SW480 (cell line): Measurements from ENCODE around the gene MPDU1.

ENCODE experiments used
- DNase-seq: peaks from one replicate; pipeline ENCODE4 v3.0.0-alpha.2; 2016; ENCODE audit warnings: low spot score

Gene MPDU1

DNA sequence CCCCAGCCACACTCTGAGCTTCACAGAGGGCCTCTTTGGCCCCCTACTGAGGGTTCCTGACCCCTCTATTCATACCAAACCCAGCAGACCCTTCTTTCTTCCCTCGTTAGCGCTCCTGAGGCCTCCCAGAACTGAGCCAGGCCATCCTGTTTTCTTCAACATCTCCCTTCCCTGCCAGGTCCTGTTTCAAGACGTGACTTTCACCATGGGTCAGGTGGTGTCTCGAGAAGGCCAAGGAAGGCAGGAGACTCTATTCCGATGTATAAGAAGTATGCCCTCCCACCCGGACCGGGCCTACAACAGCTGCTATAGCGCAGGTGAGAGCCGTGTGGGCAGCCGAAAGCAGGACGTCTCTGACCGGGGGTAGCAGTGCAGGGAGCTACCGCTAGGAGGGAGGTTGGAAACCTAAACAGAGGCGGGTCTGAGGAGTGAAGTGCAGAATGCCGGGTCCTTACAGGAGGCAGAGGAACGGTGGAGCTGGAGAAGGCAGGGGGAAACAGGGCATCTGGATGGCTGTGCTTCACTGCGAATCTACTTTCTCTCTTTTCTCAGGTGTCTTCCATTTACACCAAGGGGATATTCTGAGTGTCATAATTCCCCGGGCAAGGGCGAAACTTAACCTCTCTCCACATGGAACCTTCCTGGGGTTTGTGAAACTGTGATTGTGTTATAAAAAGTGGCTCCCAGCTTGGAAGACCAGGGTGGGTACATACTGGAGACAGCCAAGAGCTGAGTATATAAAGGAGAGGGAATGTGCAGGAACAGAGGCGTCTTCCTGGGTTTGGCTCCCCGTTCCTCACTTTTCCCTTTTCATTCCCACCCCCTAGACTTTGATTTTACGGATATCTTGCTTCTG, 23.3 kb upstream of the MPDU1 start:
- no peak for DNase-seq

DNA sequence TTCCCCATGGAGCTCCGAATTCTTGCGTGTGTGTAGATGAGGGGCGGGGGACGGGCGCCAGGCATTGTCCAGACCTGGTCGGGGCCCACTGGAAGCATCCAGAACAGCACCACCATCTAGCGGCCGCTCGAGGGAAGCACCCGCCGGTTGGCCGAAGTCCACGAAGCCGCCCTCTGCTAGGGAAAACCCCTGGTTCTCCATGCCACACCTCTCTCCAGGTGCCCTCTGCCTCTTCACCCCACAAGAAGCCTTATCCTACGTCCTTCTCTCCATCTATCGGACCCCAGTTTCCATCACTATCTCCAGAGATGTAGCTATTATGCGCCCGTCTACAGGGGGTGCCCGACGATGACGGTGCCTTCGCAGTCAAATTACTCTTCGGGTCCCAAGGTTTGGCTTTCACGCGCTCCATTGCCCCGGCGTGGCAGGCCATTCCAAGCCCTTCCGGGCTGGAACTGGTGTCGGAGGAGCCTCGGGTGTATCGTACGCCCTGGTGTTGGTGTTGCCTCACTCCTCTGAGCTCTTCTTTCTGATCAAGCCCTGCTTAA, 22.6 kb upstream of the MPDU1 start:
- DNase-seq: peak; percentile 92

DNA sequence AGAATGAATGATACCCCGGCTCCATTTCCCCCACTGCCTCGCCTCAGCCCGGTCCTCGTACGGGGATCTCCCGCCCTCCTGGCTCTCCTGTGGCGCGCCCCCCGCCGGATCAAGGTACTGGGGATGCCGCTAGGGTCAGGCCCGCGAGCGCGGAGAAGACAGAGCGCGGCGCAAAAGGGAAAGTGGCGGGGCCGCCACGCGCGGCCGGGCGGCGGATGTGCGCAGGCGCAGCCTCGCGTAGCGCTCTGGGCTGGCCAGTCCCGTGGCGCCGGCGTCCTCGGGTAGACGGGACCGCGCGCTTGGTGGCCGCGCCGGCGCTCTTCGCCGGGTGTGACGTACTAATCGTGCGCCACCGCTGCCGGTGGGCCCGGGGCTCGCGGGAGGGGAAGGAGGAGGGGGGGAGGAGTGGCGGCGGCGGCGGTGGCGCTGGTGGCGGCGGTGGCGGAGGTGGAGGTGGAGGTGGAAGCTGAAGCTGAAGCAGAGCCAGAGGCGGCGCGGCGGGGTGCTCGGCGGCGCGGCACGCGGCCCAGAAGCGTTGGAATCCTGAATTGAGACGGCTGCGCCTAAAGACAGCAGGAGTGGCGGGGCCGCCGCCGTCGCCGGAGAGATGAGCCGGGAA, 22.0 kb upstream of the MPDU1 start, which contains the start of gene SENP3:
Gene SENP3, plus strand, starts transcription at position 331 of the 619 bp plus-strand sequence. CDS start 1,158 bp downstream, outside the sequence.
- DNase-seq: peak; percentile 88

DNA sequence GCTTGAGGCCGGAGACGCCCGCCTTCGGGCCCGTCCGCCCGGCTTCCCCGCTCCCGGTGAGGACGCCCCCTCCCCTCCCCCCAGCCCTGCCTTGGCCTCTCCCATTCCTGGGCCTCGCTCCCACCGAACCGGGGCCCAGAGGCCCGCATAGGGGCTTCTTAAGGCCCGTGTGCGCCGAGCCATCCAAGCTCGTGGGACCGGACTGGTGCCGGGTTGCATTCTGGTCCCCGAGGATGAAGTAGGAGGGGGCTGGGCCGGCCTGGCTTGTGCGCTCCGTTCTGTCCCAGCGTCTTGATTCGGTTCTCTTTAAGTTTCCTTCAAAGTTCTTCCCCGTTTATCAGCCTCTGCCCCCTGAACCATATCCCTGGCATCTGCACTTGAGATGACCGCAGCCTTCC, 21.4 kb upstream of the MPDU1 start:
- no peak for DNase-seq

DNA sequence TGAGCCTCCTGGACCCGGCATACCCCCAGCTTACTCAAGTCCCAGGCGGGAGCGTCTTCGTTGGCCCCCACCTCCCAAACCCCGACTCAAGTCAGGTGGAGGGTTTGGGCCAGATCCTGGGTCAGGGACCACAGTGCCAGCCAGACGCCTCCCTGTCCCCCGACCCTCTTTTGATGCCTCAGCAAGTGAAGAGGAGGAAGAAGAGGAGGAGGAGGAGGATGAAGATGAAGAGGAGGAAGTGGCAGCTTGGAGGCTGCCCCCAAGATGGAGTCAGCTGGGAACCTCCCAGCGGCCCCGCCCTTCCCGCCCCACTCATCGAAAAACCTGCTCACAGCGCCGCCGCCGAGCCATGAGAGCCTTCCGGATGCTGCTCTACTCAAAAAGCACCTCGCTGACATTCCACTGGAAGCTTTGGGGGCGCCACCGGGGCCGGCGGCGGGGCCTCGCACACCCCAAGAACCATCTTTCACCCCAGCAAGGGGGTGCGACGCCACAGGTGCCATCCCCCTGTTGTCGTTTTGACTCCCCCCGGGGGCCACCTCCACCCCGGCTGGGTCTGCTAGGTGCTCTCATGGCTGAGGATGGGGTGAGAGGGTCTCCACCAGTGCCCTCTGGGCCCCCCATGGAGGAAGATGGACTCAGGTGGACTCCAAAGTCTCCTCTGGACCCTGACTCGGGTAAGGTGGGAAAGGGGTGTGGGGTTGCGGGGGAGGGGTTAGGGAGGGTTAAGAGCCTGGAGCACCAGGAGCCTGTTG, 20.4 kb upstream of the MPDU1 start:
- no peak for DNase-seq

DNA sequence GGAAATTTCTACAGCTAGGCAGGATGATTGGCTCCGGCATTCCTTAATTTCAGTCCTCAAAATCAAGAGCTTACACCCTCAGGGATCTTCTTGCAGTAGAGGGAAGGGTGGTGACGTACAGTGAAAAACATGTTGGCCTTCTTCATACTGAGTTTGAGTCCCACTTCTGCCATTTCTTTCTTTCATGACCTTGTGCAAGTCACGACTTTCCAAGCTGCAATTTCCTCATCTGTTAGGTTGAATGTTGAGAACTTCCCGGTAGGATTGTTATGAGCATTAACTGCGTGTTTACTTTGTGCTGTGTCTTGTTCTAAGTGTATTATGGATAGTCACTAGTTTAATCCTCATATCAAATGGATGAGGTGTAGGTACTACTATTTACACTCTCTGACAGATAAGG, 14.1 kb upstream of the MPDU1 start:
- no peak for DNase-seq

DNA sequence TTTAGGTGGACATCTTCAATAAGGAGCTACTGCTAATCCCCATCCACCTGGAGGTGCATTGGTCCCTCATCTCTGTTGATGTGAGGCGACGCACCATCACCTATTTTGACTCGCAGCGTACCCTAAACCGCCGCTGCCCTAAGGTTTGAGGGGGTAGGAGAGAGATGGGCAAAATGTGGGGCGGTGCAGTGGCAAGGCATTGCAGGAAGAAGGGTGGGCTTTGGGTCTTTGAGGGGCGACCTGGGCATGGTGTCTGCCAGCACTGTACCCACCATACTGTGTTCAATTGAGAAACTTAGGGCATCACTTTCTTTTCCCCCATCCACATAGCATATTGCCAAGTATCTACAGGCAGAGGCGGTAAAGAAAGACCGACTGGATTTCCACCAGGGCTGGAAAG, 13.3 kb upstream of the MPDU1 start:
- DNase-seq: no peak

DNA sequence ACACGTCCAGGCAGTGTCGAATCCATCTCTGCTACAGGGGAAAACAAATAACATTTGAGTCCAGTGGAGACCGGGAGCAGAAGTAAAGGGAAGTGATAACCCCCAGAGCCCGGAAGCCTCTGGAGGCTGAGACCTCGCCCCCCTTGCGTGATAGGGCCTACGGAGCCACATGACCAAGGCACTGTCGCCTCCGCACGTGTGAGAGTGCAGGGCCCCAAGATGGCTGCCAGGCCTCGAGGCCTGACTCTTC, 11.4 kb upstream of the MPDU1 start:
- DNase-seq: no peak

DNA sequence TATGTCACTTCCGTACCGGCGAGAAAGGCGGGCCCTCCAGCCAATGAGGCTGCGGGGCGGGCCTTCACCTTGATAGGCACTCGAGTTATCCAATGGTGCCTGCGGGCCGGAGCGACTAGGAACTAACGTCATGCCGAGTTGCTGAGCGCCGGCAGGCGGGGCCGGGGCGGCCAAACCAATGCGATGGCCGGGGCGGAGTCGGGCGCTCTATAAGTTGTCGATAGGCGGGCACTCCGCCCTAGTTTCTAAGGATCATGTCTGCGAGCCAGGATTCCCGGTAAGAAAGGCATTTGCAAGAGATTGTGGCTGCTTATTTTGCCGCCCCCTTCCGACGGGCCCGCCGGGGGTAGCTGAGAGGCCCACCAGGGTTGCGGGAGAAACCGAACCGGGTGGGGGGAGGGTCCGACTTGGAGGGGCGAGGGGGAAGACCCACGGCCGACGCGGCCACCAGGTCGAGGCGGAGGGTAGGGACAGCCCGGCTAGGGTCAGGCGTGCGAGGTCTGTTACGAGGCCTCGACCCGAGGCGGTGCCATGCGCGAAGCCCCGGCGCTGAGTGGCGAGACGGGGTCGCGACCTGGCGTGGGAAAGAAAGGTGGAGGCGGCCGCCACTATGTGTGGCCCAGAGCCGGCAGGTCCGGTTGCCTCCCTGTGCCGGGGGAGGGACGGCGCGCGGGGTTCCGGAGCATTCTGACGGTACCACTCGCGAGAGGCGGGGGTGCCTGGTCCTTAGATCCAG, 10.9 kb upstream of the MPDU1 start:
- peak; percentile 99 for DNase-seq

DNA sequence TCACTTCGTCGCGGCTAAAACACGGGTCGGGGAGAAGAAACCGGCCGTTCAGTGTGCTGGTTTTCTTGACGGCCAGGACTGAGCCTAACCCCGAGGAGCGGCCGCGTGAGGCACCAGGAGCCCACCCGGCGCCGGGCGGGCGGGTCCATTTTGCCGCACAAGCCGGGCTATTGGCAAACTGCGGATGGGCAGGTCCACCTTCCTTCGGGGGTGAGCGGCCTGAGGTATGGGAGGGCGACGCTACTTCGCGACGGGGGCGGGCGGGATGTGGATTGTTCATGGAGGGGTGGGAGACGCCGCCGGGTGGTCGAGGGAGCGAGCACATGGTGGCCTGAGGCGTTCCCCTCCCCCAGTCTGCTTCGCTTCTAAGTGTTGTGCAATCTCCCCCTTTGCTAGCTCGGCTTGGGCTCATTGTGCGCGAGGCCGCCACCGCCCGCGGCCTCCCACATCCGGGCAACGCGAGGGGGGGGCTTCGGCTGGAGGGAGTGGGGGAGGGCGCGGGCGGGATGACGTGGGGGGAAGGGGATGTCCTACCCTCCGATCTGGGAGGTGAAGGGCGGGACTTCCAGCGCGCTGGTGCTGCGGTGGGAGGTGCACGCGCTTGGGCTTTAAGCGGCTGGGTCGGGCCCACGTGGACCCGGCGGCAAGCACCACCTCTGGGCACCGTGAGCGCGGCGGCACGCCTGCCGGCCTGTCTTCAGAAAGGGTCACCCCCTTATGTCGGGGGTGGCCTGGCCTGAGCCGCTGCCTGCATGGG, 10.2 kb upstream of the MPDU1 start:
- peak; percentile 78 for DNase-seq

DNA sequence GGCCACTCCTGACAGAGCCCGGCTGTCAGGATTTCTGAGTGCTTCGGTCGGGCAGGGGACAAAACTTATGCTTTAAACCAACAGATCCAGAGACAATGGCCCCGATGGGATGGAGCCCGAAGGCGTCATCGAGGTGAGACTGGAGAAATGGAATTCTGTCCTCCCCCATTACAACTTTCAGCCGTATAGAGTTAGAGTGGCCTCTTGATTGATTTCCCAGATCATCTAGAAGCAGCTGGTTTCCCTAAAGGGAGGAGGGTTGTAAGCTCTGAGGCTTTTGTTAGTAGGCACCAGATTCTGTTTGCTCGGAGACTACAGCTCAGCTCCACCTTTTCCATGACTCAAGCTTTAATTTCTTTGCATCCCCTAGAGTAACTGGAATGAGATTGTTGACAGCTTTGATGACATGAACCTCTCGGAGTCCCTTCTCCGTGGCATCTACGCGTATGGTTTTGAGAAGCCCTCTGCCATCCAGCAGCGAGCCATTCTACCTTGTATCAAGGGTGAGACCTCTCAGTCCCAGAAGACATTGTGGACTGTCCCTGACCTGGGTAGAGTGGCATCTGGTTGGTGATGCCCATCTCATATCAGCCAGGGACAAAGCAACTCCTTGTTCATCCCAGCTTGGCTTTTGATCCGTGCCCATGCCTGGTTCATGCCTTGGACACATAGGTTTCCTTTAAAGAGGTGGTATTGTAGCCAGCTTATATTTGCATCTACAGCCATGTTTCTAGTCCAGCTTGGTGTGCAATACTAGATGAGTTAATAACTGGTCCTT, 9.3 kb upstream of the MPDU1 start:
- DNase-seq: no peak

DNA sequence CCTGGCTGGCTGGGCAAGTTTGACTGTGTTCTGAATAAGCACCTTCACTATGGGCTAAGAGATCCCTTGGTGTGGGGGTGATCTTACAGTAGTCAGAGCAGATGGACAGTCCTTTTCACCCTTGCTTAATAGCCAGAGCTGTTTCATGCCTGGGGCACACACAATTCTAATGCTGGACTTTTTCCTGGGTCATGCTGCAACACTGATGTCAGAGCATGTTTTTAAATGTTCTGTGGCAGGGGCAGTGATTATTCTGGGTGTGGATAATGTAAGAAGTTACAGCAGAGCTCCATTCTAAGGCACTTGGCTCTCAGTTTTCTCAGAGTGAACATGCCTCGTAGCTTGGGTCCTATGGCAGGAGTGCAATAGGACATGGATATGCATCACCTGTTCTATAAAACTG, 8.2 kb upstream of the MPDU1 start:
- DNase-seq: no peak

DNA sequence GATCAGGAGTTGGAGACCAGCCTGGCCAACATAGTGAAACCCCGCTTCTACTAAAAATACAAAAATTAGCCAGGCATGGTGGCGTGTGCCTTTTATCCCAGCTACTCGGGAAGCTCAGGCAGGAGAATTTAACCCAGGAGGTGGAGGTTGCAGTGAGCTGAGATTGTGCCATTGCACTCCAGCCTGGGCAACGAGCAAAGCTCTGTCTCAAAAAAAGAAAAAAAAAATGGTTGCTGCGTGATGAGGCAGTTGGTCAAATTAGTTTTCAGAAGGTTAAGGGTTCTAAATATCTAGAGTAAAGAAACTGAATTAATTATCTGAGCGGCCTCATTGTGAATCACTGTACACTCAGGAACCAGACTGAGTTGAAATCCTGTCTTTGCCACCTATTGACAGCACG, 7.7 kb upstream of the MPDU1 start:
- no peak for DNase-seq

DNA sequence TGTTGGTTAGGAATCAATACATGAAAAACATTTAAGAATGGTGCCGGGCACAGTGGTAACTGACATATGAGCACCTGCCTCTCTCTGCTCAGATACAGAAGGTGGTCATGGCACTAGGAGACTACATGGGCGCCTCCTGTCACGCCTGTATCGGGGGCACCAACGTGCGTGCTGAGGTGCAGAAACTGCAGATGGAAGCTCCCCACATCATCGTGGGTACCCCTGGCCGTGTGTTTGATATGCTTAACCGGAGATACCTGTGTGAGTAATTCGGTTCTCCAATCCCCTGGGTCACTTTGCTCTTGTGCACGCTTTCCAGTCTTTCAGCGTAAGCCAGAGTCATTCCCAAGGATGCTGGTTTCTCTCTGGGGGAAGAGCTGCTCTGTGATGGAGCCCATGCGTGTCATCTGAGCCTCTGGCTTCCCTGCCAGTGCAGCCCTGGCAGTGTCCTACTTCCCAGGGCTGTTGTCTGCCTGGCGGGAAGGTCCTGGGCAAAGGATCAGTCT, 7.2 kb upstream of the MPDU1 start:
- no peak for DNase-seq

DNA sequence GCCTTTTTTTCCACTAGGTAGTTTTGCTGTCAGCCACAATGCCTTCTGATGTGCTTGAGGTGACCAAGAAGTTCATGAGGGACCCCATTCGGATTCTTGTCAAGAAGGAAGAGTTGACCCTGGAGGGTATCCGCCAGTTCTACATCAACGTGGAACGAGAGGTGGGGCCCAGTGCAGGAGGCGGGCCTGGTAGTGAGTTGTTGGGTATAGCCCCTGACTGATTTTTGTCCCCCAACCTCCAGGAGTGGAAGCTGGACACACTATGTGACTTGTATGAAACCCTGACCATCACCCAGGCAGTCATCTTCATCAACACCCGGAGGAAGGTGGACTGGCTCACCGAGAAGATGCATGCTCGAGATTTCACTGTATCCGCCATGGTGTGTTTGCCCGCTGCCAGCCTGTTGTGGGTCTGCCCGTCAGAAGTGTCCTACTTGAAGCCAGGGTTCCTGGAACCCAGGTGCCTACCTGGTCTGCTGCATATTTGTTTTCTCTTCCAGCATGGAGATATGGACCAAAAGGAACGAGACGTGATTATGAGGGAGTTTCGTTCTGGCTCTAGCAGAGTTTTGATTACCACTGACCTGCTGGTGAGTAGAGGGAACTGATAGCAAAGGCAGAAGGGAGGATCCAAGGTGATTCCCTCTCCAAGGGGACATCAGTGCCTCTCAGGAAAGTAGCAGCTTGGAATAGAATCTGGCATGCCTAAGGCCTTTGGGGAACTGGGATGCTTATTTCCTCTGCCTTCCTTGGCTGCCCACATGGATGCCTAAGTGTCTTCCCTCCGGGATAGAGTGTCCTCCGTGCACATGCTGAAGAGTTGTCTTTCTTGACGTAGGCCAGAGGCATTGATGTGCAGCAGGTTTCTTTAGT, 6.1 kb upstream of the MPDU1 start:
- DNase-seq: no peak

DNA sequence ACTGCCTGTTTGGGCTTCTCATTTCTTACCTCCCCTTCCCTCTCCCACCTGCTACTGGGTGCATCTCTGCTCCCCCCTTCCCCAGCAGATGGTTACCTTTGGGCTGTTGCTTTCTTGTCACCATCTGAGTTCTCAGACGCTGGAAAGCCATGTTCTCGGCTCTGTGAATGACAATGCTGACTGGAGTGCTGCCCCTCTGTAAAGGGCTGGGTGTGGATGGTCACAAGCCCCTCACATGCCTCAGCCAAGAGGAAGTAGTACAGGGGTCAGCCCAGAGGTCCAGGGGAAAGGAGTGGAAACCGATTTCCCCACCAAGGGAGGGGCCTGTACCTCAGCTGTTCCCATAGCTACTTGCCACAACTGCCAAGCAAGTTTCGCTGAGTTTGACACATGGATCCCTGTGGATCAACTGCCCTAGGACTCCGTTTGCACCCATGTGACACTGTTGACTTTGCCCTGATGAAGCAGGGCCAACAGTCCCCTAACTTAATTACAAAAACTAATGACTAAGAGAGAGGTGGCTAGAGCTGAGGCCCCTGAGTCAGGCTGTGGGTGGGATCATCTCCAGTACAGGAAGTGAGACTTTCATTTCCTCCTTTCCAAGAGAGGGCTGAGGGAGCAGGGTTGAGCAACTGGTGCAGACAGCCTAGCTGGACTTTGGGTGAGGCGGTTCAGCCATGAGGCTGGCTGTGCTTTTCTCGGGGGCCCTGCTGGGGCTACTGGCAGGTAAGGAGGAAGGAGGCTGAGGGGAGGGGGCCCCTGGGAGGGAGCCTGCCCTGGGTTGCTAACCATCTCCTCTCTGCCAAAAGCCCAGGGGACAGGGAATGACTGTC, 4.4 kb upstream of the MPDU1 start, which contains the start of gene CD68:
Gene CD68, plus strand, starts transcription at position 638 of the 833 bp plus-strand sequence. Its CDS starts 40 bp downstream, at position 678.
- peak; percentile 88 for DNase-seq

DNA sequence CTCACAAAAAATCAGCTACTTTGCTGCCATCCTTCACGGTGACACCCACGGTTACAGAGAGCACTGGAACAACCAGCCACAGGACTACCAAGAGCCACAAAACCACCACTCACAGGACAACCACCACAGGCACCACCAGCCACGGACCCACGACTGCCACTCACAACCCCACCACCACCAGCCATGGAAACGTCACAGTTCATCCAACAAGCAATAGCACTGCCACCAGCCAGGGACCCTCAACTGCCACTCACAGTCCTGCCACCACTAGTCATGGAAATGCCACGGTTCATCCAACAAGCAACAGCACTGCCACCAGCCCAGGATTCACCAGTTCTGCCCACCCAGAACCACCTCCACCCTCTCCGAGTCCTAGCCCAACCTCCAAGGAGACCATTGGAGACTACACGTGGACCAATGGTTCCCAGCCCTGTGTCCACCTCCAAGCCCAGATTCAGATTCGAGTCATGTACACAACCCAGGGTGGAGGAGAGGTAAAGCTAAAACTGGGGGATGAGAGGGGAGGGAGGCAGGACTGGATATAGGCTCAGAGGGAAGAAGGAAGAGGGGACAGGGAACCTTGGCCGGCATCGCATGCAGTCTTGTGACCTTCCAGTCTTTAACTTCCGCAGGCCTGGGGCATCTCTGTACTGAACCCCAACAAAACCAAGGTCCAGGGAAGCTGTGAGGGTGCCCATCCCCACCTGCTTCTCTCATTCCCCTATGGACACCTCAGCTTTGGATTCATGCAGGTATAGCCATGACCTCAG, 3.6 kb upstream of the MPDU1 start:
- no peak for DNase-seq
